ENCODE data around the gene VPS33A.

VPS33A gene

GRCh38 chr12:122310626-122311333 is 44.5 kb upstream of the VPS33A start:
- no peak for DNase-seq (ENCODE audit: low read depth in 1 of 2, low spot score in 1 of 2)
- TF ChIP-seq GABPA (IDR thresholded peaks at IDR 0.05; ENCODE audit: low read depth) (no peak), POLR2AphosphoS5 (IDR thresholded peaks at IDR 0.05; ENCODE audit: low read depth) (no peak)
- Histone ChIP-seq H3K27ac (replicated peaks) (no peak overlapping the region), H3K27me3 (ENCODE audit: insufficient read depth, poor library complexity, severe bottlenecking) (no peaks in the 10 kb centered on the region), H3K4me3 (replicated peaks; ENCODE audit: insufficient read depth, low read length) (no peak overlapping the region)

GRCh38 chr12:122309564-122310121 is 43.3 kb upstream of the VPS33A start:
- no peaks in the 10 kb centered on the region for H3K27me3 ChIP-seq (ENCODE audit: insufficient read depth, poor library complexity, severe bottlenecking)
- no peak for DNase-seq (ENCODE audit: low read depth in 1 of 2, low spot score in 1 of 2)
- H3K27ac ChIP-seq (replicated peaks): no peak overlapping the region
- no peak overlapping the region for H3K4me3 ChIP-seq (replicated peaks; ENCODE audit: insufficient read depth, low read length)
- TF ChIP-seq SPI1 (IDR thresholded peaks at IDR 0.05; ENCODE audit: borderline replicate concordance, low read depth): no peak
- no peak for TF ChIP-seq GABPA (IDR thresholded peaks at IDR 0.05; ENCODE audit: low read depth)
- no peak for TF ChIP-seq POLR2AphosphoS5 (IDR thresholded peaks at IDR 0.05; ENCODE audit: low read depth)
- no peak for TF ChIP-seq CTCF (IDR thresholded peaks at IDR 0.05; ENCODE audit: insufficient read depth, low read length)
- TF ChIP-seq, protein P1, sequence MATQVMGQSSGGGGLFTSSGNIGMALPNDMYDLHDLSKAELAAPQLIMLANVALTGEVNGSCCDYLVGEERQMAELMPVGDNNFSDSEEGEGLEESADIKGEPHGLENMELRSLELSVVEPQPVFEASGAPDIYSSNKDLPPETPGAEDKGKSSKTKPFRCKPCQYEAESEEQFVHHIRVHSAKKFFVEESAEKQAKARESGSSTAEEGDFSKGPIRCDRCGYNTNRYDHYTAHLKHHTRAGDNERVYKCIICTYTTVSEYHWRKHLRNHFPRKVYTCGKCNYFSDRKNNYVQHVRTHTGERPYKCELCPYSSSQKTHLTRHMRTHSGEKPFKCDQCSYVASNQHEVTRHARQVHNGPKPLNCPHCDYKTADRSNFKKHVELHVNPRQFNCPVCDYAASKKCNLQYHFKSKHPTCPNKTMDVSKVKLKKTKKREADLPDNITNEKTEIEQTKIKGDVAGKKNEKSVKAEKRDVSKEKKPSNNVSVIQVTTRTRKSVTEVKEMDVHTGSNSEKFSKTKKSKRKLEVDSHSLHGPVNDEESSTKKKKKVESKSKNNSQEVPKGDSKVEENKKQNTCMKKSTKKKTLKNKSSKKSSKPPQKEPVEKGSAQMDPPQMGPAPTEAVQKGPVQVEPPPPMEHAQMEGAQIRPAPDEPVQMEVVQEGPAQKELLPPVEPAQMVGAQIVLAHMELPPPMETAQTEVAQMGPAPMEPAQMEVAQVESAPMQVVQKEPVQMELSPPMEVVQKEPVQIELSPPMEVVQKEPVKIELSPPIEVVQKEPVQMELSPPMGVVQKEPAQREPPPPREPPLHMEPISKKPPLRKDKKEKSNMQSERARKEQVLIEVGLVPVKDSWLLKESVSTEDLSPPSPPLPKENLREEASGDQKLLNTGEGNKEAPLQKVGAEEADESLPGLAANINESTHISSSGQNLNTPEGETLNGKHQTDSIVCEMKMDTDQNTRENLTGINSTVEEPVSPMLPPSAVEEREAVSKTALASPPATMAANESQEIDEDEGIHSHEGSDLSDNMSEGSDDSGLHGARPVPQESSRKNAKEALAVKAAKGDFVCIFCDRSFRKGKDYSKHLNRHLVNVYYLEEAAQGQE (IDR thresholded peaks at IDR 0.05; ENCODE audit: insufficient replicate concordance, low read depth): no peak

DNA sequence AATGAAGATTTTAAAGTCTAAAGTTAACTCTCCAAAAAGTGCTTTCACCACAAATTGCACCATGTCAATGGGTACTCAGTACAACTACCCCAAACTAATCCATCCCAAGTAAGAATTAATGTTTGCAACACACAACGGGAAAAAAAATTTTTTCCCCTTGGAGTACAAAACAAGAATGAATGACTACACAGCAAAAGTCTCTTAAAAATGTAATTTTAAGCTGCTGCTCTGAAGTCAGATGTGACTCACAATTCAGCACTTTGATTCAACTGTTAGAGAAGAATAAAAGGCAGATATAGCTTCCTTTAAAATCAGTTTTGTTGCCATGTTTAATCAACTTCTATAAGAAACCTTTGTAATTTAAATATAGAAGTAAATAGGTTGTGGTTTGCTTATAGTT is 42.5 kb upstream of the VPS33A start:
- DNase-seq (ENCODE audit: low read depth in 1 of 2, low spot score in 1 of 2): no peak
- no peak overlapping the region for H3K27ac ChIP-seq (replicated peaks)

More for the DNA sequence above, 42.5 kb upstream of the VPS33A start:
- TF ChIP-seq SPI1 (IDR thresholded peaks at IDR 0.05; ENCODE audit: borderline replicate concordance, low read depth) (no peak), GABPA (IDR thresholded peaks at IDR 0.05; ENCODE audit: low read depth) (no peak), POLR2AphosphoS5 (IDR thresholded peaks at IDR 0.05; ENCODE audit: low read depth) (no peak), CTCF (IDR thresholded peaks at IDR 0.05; ENCODE audit: insufficient read depth, low read length) (no peak)
- TF ChIP-seq, protein P1 (IDR thresholded peaks at IDR 0.05; ENCODE audit: insufficient replicate concordance, low read depth): no peak
- H3K27me3 ChIP-seq (ENCODE audit: insufficient read depth, poor library complexity, severe bottlenecking): no peaks in the 10 kb centered on the region
- H3K4me3 ChIP-seq (replicated peaks; ENCODE audit: insufficient read depth, low read length): no peak overlapping the region
